ENCODE data around the gene PRKN.

PRKN gene

DNA sequence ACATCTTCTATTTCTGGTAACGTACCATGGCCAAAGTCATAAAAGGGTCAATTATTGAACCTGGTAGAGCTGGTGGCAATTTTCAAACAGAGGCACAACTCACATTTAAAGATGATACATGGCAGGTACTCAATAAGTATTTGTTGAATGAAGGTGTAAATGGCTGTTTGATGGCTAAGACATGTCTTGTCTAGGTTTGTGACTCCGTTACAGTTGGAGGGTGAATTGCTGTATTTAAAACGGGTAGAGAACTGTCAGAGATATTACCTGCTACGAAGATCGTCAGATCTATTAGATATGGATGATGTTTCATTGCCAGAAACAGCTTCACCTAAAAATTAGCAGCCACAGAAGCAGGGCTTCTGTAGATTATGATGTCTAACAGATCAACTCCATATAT lies 601.9 kb downstream of the PRKN start:
- no peak for DNase-seq (ENCODE audit: low read depth, low spot score)

DNA sequence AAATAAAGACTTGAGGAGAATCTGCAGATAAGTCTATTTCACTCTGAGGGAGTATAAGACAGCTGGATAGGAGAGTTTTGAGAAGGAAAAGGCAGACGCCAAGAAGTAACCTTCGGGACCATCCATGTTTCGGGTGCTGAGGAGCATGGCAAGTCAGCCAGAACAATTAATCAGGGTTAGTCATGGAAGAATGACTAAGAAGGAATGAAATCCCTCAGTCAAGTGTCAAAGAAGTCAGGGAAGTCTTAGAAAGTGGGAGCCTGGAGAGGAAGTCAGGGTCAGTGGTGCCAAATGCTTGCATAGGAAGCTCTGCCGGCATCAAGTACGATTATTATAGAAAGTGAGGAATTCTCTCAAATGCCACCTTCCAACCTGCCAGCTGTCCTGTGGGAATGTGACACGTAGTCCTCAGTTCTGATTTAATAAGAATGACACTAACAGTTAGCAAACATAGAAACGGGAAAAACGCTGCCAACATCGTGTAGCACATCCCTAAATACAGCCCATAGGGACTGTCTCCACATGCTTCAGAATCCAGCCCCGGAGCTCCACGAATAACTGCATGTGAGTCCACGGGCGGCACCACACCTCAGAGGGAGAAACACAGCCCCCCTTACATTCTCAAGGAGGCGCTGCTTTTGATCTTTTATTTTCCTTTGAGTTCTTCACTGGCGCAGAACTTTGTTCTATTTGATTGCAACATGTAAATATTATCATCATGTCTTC lies 602.7 kb downstream of the PRKN start:
- DNase-seq (ENCODE audit: low read depth, low spot score), result peak; percentile 14

DNA sequence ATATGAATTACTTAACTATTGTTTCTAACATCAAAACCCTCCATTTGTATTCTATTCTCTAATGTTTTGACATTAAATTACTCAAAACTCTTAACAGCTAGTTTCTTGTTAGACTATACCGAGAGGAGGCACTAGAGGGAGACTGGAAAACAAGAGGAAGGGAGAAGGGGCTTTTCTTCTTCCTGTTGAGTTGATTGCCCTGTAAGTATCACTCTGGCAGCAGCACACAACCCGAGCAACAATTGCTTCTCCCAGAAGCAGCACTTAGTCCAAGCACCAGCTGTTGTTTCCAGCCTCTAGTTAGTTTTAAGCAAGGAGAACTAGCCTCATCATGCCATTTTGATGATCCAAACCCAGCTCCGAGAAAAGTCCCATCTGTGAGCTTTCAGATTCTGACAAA lies 603.8 kb downstream of the PRKN start:
- DNase-seq (ENCODE audit: low read depth, low spot score), result peak; percentile 11

- DNase-seq (ENCODE audit: low read depth, low spot score), result peak; percentile 6
These were observed 608.2 kb downstream of the PRKN start for GRCh38 chr6:162119341-162119740.

GRCh38 chr6:162118706-162119105 lies 608.9 kb downstream of the PRKN start:
- DNase-seq (ENCODE audit: low read depth, low spot score), result no peak

DNA sequence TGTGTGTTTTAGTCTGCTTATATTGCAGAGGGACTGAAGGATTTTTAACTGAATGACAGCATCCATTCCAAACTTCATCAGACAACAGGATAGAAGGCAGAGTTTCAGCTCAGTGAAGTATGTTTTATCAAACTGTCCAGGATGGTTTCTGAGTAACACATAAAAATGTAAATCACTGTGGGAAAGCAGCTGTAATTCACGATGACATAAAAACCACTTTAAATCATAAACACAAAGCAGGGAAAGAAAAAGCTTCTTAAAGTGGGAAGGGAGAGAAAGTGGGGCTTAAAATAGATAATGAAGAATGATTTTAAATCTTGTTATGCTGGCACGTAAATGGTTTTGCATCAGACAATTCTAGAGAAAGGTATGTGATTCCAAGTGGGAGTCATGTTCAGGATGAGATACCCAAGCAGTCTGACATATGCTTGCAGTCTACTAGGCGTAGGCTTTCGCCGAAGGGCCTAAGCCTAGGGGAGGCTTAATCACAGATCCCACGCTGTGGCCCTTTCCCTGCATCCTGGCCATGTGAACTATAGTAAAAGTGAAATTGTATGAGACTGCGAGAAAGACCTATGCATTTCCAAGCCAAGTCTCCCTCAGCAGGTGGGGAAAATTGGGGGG lies 610.6 kb downstream of the PRKN start:
- DNase-seq (ENCODE audit: low read depth, low spot score), result no peak

- DNase-seq (ENCODE audit: low read depth, low spot score), result no peak
These were observed 618.0 kb downstream of the PRKN start for GRCh38 chr6:162109480-162110050.

GRCh38 chr6:162108041-162108440 lies 619.5 kb downstream of the PRKN start:
- DNase-seq (ENCODE audit: low read depth, low spot score), result no peak

GRCh38 chr6:162100096-162100495 lies 627.5 kb downstream of the PRKN start:
- peak; percentile 23 for DNase-seq (ENCODE audit: low read depth, low spot score)

DNA sequence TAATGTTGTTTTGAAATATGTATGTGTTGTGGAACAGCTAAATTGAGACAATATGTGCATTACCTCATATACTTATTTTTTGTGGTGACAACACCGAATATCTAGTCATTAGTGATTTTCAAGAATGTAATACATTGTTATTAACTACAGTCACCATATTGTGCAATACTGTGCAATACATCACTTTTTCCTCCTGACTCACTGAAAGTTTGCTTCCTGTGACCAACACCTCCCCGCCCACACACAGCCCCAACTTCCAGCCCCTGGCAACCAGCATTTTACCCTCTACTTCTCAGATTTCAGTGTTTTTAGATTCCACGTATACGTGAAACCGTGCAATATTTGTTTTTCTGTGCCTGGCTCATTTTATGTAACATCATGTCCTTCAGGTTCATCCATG lies 627.9 kb downstream of the PRKN start:
- DNase-seq (ENCODE audit: low read depth, low spot score), result peak; percentile 69

- no peak for DNase-seq (ENCODE audit: low read depth, low spot score)
These were observed 634.6 kb downstream of the PRKN start for GRCh38 chr6:162092816-162093502.

GRCh38 chr6:162090734-162091133 lies 636.8 kb downstream of the PRKN start:
- peak; percentile 89 for DNase-seq (ENCODE audit: low read depth, low spot score)

- DNase-seq (ENCODE audit: low read depth, low spot score), result no peak
These were observed 639.5 kb downstream of the PRKN start for GRCh38 chr6:162088091-162088490.

DNA sequence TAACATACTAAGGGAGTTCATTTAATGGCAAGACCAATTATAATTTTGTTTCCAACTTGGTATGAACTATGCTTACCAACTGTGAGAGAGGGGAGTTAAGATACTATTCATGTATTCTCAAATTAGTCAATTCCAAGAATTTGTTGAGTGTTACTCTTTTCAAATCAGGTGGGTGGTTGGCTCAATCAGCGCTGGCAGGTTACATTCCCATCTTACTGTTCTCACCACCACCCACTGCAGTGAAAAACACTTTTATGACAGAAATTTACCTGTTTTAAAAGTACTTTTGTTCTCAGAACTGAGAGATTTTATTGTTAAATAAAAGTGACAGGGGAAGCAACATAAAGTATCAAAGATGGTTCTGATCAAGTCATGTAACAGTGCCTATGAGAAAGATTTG lies 642.0 kb downstream of the PRKN start:
- DNase-seq (ENCODE audit: low read depth, low spot score), result no peak

GRCh38 chr6:162082520-162082919 lies 645.0 kb downstream of the PRKN start:
- no peak for DNase-seq (ENCODE audit: low read depth, low spot score)

DNA sequence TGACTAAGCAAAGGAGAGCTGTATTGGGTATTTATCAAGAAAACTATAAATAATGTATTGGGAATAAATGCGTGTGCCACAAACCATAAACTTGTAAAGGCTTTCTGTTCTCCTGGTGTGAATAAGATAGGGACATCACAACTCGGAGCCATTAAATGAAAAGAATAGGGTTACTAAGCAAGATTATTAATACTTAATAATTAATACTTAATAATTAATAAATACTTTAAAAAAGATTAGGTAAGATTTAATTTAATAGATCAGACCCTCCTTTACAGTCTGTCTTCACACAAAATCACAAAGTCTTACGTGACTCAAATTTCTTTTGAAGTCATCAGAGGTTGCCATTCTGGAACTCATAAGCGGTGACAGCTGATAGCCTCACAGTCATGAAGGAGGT lies 648.9 kb downstream of the PRKN start:
- DNase-seq (ENCODE audit: low read depth, low spot score), result no peak

DNA sequence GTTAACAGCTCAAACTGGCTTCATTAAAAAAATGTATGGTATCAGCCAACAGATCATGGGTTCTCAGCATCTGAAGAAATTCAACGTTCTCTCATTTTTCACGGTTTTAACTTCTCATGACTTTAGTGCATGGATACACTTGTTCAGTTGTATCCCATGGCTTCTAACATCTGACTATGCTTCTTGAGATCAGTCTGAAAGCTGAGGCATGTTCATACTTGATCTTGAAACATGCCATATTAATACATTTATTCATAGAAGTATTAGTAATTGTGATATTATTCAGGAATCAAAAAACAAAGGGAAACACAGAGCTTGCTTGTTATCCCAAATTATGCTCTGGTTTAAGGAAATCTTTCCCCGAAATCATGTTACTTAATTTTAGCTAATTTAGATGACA lies 649.4 kb downstream of the PRKN start:
- DNase-seq (ENCODE audit: low read depth, low spot score), result no peak

- DNase-seq (ENCODE audit: low read depth, low spot score), result no peak
These were observed 650.8 kb downstream of the PRKN start for GRCh38 chr6:162076816-162077215.

DNA sequence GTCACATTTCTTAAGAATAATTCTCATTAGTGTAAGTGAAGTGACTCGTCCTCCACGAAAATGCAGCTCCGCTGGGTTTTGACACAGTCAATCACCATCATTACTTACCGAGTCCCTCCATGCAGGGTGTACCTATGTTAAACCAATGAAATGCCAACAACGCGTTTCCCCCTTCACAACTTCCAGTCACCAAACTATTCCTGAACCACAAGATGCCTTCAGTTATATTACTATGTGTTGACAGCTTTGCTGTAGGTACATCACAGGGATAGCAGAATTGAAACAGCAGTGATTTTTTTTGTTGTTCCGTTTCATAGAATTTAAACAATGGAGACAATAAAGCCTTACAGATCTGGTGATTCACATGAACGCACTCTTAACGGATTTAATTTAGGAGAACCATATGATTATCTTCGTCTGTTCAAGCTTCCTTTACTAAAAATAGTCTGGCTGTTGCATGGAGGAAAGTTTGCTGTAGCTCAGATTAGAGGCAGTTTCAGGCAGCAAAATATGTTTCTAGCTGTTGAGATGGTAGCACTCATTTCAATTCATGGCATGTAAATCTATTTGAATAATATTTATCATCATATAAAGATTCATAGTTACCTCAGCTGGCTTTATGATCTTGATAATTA lies 652.8 kb downstream of the PRKN start:
- DNase-seq (ENCODE audit: low read depth, low spot score), result no peak

DNA sequence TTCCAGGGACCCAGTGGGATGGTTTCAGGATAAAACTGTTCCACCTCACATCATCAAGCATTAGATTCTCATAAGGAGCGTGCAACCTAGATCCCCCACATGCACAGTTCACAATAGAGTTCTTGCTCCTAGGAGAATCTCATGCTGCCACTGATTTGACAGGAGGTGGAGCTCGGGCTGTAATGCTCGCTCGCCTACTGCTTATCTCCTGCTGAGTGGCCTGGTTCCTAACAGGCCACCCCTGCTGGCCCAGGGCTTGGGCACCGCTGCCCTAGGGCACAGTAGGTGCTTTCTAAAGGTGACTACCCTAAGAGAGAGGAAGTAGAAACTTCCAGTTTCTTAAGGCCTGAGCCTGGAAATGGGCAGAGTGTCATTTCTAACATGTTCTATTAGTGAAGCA lies 656.9 kb downstream of the PRKN start:
- no peak for DNase-seq (ENCODE audit: low read depth, low spot score)

- DNase-seq (ENCODE audit: low read depth, low spot score), result no peak
These were observed 657.6 kb downstream of the PRKN start for GRCh38 chr6:162069995-162070394.

DNA sequence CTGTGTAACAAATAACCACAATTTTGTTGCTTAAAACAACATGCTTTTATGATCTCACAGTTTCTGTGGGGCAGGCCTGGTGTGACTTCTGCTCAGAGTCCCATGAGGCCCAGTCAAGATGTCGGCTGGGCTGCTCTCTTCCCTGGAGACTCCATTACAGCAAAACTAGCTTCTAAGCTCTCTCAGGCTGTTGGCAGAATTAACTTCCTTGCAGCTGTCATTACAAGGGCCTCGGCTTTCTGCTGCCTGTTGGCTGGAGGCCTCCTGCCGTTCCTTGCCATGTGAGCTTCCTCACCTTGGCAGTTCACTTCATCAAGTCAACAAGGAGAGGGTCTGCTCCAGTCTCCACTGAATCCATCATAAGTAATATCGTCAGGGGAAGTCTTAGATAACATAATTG lies 659.2 kb downstream of the PRKN start:
- no peak for DNase-seq (ENCODE audit: low read depth, low spot score)
